HG02642 (cell line): Measurements from ENCODE around the gene EFHB.
A peak's percentile ranks its signal among the peaks of the same experiment; 100 is the strongest.
"Not testable (repeated sequence)": the region's sequence is repeated elsewhere in the genome, so short reads cannot be mapped to it uniquely, and the experiment has no call there.

Experiments
- ATAC-seq: cut with Tn5 transposase; IDR thresholded peaks from one replicate; pipeline ENCODE4 v1.9.1; 2021; ENCODE audit warnings: mild to moderate bottlenecking; ENCODE audit not compliant: unreplicated experiment, poor library complexity

EFHB gene

DNA sequence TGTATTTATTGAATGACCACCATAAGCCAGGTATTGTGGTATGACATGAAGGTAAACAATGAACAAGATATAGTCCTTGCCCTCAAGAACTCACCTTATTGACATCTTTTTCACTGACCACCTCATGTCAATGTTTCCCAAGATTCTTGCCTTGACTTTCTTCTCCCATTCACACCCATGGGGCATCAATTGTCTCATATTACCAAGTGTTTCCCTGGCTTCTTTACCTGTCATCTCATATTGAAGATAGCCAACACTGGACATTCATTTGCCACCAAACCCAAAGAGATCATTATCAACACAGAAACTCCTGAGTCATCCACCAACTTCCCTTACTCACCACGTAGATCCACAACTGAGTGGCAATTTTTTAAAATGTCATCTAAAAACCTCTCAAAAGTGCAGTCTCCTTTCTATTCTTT, 2.2 kb downstream of the EFHB start:
- ATAC-seq, result peak; percentile 52

DNA sequence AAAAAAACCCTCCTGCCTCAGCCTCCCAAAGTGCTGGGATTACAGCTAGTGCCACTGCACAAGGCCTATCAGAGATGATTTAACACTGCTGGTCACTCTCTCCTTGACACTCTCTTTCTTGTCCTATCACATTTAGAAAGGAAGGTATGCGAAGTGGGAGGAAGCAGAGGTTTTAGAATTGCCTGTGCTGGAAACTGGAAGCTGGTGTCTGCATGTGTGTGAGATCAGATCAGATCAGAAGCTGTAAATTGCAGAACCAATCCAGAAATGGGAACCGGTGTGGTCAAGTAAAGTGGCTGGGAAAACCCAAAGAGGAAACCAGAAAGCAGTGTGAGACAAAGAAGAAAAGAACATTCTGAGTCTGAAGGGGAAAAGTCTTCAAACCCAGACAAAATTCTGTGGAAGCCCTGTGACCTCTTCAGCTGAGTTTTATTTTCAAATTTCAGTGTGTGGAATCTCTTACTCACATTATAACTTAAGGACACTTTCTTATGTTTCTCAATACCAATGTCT, 2.8 kb downstream of the EFHB start:
- ATAC-seq, result peak; percentile 87

DNA sequence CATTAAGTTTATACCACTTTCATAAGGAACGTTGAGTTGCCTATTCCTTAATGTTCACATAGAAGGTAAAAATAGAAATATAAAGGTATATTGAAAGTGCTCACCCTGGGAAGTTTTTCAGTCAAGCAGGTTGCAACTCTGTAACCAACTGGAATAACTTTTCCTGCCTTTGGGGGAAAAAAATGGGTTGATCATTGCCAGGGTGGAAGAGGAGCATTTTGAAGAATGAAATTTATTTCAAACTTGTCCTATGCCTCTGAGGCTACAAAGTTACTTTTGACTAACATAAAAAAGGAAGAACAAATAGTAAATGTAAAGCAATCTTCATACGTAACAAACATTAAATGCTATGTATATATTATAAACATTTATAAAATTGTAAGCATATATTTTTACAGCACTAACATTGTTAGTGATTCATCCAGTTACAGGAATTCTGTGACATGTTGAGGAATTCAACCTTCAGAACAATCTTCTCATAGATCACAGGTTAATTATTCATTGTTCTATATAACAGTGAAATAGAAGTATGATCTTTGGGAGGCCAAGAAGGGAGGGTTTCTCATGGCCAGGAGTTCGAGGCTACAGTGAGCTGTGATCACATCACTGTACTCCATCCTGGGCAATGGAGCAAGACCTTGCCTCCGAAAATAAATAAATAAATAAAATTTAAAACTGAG, 13.5 kb downstream of the EFHB start:
- no peak for ATAC-seq

DNA sequence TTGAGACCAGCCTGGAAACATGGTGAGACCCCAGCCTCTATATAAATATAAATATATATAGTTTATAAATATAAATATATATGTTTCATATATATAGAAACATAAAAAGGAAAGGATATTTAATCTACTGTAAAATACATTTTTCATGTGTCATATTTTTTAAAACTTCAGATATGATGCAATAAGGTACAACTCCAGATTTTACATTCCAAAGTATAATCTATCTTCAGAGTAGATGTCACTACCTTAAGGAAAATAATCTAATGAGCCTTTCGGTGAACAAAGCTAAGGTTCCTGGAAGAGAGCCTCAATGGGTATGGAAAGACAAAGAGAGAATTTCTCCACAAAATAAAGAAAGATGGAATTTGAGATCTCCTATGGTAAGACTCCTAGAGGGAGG, 16.9 kb downstream of the EFHB start:
- no peak for ATAC-seq

DNA sequence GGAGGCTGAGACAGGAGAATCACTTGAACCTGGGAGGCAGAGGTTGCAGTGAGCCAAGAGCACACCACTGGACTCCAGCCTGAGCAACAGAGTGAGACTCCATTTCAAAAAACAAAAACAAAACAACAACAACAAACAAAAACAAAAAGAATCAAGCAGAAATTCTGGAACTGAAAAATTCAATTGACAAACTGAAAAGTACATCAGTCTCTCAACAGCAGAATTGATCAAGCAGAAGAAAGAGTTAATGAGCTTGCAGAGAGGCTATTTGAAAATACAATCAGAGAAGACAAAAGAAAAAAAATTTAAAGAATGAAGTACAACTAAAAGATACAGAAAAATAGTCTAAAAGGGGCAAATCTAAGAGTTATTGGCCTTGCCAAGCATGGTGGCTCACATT, 22.6 kb downstream of the EFHB start:
- no peak for ATAC-seq

DNA sequence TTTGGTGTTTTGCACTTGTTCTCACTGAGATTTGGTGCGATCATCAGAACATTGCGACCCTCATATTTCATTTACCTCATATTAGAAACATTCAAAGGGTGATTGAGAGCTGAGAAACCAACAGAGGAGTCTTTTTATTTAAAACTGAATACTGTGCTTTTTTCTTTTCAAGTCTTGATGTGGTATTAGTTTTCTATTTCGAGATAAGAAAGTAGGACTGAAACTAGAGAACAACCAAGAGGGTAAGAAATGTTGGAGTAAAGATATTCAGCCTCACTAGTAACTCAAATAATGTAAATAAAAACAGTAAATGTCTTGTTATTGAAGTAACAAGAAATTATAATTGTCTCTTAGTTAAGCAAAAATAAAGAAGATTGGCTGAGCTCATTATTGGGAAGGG, 26.5 kb downstream of the EFHB start:
- ATAC-seq, result no peak

DNA sequence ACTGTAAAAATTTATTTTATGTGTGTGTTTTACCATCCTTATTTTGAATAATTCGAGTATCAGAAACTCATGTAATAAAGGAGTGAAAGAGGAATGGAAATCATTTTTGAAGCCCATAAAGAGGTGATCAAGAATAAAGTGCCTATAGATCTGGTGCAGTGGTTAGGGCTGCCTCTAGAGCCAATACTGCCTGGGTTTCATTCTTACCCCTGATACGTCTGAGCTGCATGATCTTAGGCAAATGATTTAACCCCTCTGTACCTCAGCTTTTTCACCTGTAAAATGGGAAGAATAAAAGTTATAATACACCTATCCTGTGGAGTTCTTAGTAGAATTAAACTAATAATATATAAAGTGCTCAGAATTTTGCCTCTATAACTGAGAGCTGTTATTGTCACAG, 30.4 kb downstream of the EFHB start:
- ATAC-seq, result no peak

DNA sequence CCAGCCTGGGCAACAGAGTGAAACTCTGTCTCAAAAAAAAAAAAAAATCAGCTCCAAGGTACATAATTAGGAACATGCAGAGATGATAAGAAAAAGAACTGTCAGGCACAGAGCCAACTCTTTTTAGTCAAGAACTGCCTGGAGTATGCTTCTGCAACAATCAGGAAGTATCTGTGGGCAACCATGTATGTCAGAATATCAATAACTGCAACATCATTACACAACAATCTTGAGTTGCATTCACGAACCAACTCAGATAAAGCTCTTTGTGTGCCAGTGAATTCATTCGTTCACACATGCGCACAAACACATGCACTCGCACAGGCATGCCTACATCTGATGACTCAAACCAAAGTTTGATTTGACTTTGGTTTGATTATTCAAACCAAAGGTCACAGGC, 32.1 kb downstream of the EFHB start:
- no peak for ATAC-seq

DNA sequence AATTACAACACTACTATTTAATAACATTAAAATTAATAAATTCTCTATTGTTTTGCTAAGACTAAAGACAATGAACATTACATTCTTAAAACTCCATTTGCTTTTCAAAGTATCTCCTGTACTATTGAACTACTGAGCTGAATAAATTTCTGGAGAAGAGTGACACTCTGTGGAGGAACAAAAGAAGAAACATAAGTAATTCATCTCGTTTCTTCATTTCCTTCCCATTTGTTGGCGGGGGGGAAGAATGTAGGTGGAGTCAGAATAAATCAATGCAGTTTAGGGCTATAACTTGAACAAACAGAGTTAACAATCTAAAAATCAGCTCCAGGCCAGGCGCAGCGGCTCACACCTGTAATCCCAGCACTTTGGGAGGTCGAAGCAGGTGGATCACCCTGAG, 32.7 kb downstream of the EFHB start:
- ATAC-seq, result no peak

DNA sequence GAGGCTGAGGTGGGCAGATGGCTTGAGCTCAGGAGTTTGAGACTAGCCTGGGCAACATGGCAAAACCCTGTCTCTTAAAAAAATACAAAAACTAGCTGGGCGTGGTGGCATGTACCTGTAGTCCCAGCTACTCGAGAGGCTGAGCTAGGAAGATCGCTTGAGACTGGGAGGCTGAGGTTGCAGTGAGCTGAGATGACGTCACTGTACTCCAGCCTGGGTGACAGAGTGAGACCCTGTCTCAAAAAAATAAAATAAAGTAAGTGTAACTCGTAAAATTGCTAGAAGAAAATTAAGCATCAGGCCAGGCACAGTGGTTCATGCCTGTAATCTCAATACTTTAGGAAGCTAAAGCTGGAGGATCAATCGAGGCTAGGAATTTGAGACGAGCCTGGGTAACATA, 34.2 kb downstream of the EFHB start:
- ATAC-seq, result not testable (repeated sequence)

DNA sequence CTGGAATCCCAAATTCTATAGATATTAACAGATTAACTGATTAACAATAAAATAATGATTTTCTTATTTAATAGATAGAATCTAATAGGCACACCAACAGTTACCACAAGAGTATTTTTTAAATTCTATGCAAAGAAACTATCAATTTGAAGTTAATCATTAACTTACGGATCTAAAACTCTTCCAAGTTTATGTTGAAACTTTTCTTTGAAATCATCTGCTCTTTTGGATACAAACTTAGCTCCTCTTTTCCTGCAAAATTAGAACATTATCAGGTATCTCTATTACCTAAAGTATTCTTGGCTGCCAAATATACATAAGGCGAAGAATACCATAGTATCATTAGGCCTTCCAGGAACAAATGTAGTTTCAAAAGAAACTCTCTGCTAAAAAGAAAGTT, 34.8 kb downstream of the EFHB start:
- no peak for ATAC-seq

DNA sequence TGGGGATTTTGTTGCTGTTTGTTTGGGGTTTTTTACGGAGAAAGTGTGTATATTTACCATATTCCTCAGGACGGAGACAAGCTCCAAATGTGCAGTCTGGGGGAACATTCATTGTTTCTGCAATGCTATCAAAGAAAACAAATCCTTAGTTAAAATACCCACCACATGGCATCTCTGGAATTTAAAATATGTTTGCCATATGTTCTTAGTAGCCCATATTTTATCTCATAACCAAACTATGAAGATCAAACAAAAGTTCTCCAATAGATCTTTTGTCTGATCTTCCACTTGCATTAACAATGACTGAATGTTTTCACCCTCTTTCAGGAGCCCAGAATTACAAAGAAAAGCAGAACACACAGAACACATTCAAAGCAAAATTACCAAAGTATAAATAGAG, 35.3 kb downstream of the EFHB start:
- ATAC-seq, result no peak

DNA sequence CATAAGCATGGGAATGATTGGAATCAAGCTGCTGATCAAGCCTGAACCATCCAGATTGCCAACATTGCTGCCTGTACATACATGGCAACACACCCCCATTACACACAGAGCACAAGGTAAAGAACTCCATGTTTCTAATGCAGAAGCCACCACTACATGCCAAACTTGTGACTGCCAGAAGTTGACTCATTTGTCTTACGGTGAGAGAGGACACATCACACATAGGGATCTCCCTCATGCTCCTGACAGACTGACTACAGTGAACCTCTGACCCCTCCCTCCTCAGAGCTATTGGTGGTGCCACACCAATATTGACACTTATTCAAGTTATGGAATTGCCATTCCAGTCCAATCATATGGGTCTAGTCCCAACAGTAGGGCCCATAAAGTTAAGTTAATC, 42.3 kb downstream of the EFHB start:
- ATAC-seq, result no peak

DNA sequence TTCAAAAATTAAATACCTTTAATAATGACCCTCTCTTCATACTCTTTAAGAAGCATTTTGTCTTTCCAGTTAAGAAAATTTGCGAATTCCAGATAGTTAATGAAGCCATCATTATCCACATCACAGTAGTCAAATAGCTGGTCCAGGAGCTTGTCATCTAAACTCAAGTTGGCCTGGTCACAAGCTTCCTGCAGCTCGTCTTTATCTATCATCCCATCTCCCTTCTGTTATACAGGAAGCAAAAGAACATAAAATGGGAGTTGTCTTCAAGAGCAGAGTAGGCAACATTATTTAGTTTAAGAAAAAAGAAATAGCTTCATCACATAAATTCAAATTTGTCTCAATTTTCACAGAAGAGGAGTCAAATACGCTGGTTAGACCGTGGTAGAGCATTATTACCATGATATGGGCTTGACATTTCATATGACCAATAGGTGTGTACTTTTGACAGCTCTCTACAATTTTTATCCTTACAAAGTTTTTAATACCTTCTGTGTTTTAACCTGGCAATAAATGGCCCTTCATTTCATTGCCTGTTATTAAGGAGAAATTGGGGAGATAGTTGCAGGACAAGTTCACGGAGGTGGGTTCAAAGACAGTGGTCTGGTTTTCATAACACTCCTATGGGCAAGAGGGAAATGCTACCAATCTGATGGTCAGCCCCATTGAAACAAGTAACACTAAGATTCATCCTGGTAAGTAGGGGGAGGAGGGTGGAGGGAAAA, 45.4 kb downstream of the EFHB start:
- ATAC-seq, result no peak

DNA sequence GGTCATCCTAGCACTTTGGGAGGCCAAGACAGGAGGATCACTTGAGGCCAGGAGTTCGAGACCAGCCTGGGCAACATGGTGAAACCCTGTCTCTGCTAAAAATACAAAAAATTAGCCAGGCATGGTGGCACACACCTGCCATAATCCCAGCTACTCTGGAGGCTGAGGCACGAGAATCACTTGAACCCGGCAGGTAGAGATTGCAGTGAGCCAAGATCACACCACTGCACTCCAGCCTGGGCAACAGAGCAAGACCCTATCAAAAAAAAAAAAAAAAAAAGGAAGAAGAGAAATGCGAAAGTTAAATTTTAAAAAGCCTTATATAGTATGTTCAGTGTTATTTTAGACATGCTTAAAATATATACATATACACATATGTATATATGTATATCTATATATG, 46.9 kb downstream of the EFHB start:
- ATAC-seq, result not testable (repeated sequence)

DNA sequence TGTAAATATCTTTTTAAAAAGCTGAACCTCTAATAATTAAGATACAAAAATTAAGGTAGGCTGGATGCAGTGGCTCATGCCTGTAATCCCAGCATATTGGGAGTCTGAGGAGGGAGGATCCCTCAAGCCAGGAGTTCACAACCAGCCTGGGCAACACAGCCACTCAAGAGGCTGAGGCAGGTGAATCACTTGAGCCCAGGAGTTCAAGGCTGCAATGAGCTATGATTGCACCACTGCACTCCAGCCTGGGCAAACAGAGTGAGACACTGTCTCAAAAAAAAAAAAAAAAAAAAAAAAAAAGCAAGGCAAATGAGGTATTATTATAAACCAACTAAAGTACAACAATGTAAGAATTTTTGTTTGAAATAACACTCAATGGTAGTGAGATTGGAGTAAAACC, 47.6 kb downstream of the EFHB start:
- no peak for ATAC-seq

DNA sequence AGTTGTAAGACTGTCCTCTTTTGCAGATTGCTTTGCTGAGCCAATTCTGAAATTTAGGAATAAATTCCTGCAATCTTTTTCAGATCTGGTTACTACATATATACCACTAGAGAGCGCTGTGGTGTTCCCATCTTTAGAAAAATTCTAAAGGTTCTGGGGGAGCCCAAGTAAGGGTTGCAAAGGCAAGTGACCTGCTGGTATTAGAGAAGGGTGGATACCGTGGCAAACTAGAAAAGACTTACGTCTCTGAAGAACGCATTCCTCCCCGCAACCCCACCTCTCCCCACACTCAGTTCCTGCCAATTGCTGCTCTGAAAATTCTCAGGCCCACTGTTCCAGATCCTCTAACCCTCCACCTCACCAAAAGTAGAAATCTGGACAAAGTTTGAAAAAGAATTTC, 48.5 kb downstream of the EFHB start:
- no peak for ATAC-seq

DNA sequence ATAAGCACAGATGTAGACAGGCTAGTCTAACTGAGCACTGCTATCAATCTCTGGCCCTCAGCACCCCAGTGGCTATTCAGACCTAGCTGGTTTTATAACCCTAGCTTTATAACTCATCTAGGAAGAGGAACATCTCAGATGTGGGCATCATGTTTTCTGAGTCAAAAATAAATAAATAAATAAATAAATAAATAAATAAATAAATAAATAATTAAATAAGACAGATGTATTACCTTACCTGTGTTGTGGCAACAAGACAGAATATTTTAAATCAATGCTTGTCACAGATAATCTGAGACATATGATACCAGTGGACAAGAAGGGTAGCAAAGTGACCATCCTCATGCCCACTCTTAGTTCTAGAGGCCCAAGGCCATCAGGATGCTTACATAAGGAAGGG, 52.2 kb downstream of the EFHB start:
- ATAC-seq, result no peak

DNA sequence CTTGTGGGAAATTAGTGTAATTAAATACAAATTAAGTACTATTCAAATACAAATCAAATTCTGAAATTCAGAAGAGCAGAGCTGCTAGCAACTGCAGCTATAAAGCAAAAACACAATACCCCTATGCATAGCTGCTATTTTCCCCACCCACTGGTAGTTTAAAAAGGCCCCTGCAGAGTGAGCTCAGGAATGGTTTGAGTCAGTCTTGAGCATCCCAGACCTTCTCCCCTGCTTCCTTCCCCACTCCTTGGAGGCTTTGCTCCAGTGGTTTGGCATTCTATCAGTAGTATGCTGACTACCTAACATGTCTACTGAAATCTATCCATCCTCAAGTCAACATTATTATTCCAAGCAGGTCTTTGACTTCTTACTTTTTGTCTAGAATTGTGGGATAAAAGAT, 53.0 kb downstream of the EFHB start:
- ATAC-seq, result no peak

DNA sequence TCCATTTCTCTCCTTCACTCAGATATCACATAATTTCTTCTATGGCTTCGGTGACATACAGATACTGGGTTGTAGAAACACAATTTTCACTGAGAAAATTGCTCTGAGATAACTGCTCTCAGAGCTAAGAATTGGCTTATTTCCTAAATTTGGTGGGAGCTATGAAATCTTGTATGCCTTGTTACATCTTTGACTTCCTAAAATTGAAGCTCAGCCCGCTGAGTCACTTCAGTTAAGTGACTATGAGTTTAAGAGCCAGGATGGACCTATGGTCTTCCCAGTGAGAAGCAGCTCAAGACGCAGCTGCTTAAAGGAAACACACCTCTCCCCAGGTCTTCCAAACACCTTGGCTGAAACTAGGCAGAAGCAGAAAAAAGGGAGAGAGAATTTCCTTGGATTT, 56.4 kb downstream of the EFHB start:
- ATAC-seq, result no peak

DNA sequence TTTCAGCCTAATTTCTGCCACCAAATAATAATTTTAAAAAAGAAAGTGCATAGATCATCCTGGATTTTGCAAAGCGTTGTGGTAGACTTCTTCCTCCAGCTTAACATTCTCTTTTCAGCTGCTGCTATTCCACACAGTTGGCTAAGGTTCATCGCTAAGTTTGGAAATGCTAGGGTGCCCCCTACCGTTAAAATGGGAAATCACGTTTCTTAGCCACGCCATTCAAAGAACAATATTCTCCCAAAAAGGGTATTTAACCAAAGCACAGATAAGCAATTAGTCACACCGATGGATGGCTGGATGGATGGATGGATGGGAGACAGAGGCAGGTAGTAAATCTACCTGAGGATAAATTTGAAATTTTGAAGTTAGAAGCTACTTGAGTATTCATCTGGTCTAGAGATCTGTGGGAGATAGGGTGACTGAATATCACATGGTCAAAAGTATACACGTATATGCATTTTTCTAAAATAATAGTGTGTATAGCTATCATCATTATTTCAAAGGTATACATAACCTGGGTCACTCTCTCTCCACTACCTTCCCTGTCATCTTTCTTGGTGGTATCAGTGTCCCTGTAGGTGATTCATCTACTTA, 67.2 kb downstream of the EFHB start:
- ATAC-seq, result peak; percentile 89

DNA sequence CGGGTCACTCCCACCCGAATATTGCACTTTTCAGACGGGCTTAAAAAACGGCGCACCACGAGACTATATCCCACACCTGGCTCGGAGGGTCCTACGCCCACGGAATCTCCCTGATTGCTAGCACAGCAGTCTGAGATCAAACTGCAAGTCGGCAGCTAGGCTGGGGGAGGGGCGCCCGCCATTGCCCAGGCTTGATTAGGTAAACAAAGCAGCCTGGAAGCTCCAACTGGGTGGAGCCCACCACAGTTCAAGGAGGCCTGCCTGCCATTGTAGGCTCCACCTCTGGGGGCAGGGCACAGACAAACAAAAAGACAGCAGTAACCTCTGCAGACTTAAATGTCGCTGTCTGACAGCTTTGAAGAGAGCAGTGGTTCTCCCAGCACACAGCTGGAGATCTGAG, 78.7 kb downstream of the EFHB start:
- not testable (repeated sequence) for ATAC-seq
